ENCODE measurements around the gene EDDM3A. TPM values are rescaled to one million over a fixed set of nuclear protein-coding genes. Genes with fewer than 3 reads are reported as not detected.

Gene EDDM3A
- total RNA-seq, 2 donors from 2014 or later: not detected

GRCh38 chr14:20774258-20774824, 28.7 kb downstream of the EDDM3A start:
- no peak for ATAC-seq
- DNase-seq: no peak
- intact Hi-C loops (cut with DNase I, micrococcal nuclease): no loop called here

- no peak for DNase-seq
- ATAC-seq: no peak
- intact Hi-C loops (cut with DNase I, micrococcal nuclease): no loop called here
Measured at GRCh38 chr14:20775043-20775442, 29.4 kb downstream of the EDDM3A start.

GRCh38 chr14:20775901-20776300, 30.2 kb downstream of the EDDM3A start:
- DNase-seq (no peak), ATAC-seq (no peak)
- intact Hi-C loops (cut with DNase I, micrococcal nuclease): no loop called here

GRCh38 chr14:20781803-20782202, 36.1 kb downstream of the EDDM3A start:
- intact Hi-C loops (cut with DNase I, micrococcal nuclease): no loop called here
- no peak for DNase-seq
- peak; percentile 31 for ATAC-seq

GRCh38 chr14:20782280-20782890, 36.7 kb downstream of the EDDM3A start:
- DNase-seq: peak in 1 of 2 donors; percentile 26
- peak; percentile 94 for ATAC-seq
- intact Hi-C loops (cut with DNase I, micrococcal nuclease): no loop called here

- no peak for DNase-seq
- no peak for ATAC-seq
- intact Hi-C loops (cut with DNase I, micrococcal nuclease): no loop called here
Measured at GRCh38 chr14:20787025-20787424, 41.3 kb downstream of the EDDM3A start.

GRCh38 chr14:20789230-20789813, 43.6 kb downstream of the EDDM3A start:
- intact Hi-C loops (cut with DNase I, micrococcal nuclease): no loop called here
- no peak for DNase-seq
- peak; percentile 72 for ATAC-seq

- DNase-seq (no peak), ATAC-seq (no peak)
- intact Hi-C loops (cut with DNase I, micrococcal nuclease): no loop called here
Measured at GRCh38 chr14:20790464-20791116, 44.9 kb downstream of the EDDM3A start.

GRCh38 chr14:20791187-20791586, 45.5 kb downstream of the EDDM3A start:
- ATAC-seq (no peak), DNase-seq (no peak)
- intact Hi-C loops (cut with DNase I, micrococcal nuclease): no loop called here

GRCh38 chr14:20791597-20791996, 45.9 kb downstream of the EDDM3A start:
- DNase-seq (no peak), ATAC-seq (no peak)
- intact Hi-C loops (cut with DNase I, micrococcal nuclease): no loop called here

GRCh38 chr14:20792556-20792955, 46.9 kb downstream of the EDDM3A start:
- intact Hi-C loops (cut with DNase I, micrococcal nuclease): no loop called here
- ATAC-seq (no peak), DNase-seq (no peak)

- ATAC-seq (no peak), DNase-seq (no peak)
- intact Hi-C loops (cut with DNase I, micrococcal nuclease): no loop called here
Measured at GRCh38 chr14:20794644-20795369, 49.1 kb downstream of the EDDM3A start.

GRCh38 chr14:20797164-20797563, 51.5 kb downstream of the EDDM3A start:
- DNase-seq (no peak), ATAC-seq (no peak)
- intact Hi-C loops (cut with DNase I, micrococcal nuclease): no loop called here

Other genes with a start within 250 kb of the EDDM3A start
- gene RNASE10, start 240.3 kb upstream of the EDDM3A start, total RNA-seq: 1 to 10 TPM in 1 of 2 donors, under 1 TPM in 1; 0.98 to 1.3 TPM
- not detected for gene RNASE9, start 184.8 kb upstream of the EDDM3A start, total RNA-seq
- gene RNASE11, start 157.9 kb upstream of the EDDM3A start, total RNA-seq: not detected
- not detected for gene RNASE12, start 154.5 kb upstream of the EDDM3A start, total RNA-seq
- gene OR6S1, start 104.2 kb upstream of the EDDM3A start, total RNA-seq: not detected
- gene RNASE4, start 61.3 kb upstream of the EDDM3A start, total RNA-seq: 10 to 100 TPM; 52.2 to 62.1 TPM
- gene ANG, start 57.1 kb upstream of the EDDM3A start, total RNA-seq: 10 to 100 TPM; 49.2 to 50.4 TPM
- gene EDDM3B, start 22.5 kb downstream of the EDDM3A start, total RNA-seq: not detected
- 10 to 100 TPM in 1 of 2 donors, 1 to 10 TPM in 1; 3.2 to 11.8 TPM for gene RNASE6, start 35.4 kb downstream of the EDDM3A start, total RNA-seq
- gene RNASE1, start 57.0 kb downstream of the EDDM3A start, total RNA-seq: 100 to 1,000 TPM; 124 to 420 TPM
- not detected for gene RNASE3, start 145.5 kb downstream of the EDDM3A start, total RNA-seq
- under 1 TPM in 1 of 2 donors, not detected in 1; 0.47 TPM for gene RNASE2, start 209.6 kb downstream of the EDDM3A start, total RNA-seq
- gene METTL17, start 244.1 kb downstream of the EDDM3A start, total RNA-seq: 10 to 100 TPM; 48.4 to 65.1 TPM